ENCODE data around the gene USP33. TPM values are rescaled to one million over a fixed set of nuclear protein-coding genes. Genes with fewer than 3 reads are reported as not detected.
A peak's percentile ranks its signal among the peaks of the same experiment; 100 is the strongest.

USP33 gene
- total and polyA plus RNA-seq, 9 of the 15 experiments (the other 6 are each of a cell fraction or from before 2014, with no cell fraction given), result 22.4 to 83.5 (median 44.7) TPM

- TF ChIP-seq ZBTB11 (CRISPR knock-in tag; IDR thresholded peaks at IDR 0.05) (peak in 2 of 3 experiments; percentile 77 to 96; a peak in 4 of 6 replicates), ZSCAN32 (CRISPR knock-in tag; IDR thresholded peaks at IDR 0.05) (no peak), ZNF174 (CRISPR knock-in tag; IDR thresholded peaks at IDR 0.05) (no peak), JUND (IDR thresholded peaks at IDR 0.05; ENCODE audit: borderline replicate concordance, low read depth, low read length) (peak; percentile 20; the same call in 1 of the 2 replicates), JUND (tag; IDR thresholded peaks at IDR 0.05; ENCODE audit: borderline replicate concordance, low read depth, low read length) (no peak), KDM2B (CRISPR knock-in tag; IDR thresholded peaks at IDR 0.05) (0 out of 2 replicates have a peak, but pooled peaks have one; percentile 25), TAL1 (IDR thresholded peaks at IDR 0.05) (no peak), RBM39 (optimal IDR thresholded peaks at IDR 0.05; ENCODE audit: low read depth, low read length) (no peak), PBX2 (CRISPR knock-in tag; IDR thresholded peaks at IDR 0.05; ENCODE audit: low read depth) (no peak), PBX2 (tag; conservative IDR thresholded peaks at IDR 0.05; ENCODE audit: low read depth) (no peak), ILF3 (IDR thresholded peaks at IDR 0.05; ENCODE audit: borderline replicate concordance) (no peak), MTF1 (CRISPR knock-in tag; IDR thresholded peaks at IDR 0.05; ENCODE audit: borderline replicate concordance) (no peak), ZNF76 (CRISPR knock-in tag; IDR thresholded peaks at IDR 0.05; ENCODE audit: borderline replicate concordance) (no peak), KDM1A (IDR thresholded peaks at IDR 0.05) (no peak), ZNF3 (CRISPR knock-in tag; IDR thresholded peaks at IDR 0.05) (no peak)
- TF ChIP-seq, protein P1, sequence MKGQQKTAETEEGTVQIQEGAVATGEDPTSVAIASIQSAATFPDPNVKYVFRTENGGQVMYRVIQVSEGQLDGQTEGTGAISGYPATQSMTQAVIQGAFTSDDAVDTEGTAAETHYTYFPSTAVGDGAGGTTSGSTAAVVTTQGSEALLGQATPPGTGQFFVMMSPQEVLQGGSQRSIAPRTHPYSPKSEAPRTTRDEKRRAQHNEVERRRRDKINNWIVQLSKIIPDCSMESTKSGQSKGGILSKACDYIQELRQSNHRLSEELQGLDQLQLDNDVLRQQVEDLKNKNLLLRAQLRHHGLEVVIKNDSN (CRISPR knock-in tag; IDR thresholded peaks at IDR 0.05), result no peak
- TF ChIP-seq, protein P2, sequence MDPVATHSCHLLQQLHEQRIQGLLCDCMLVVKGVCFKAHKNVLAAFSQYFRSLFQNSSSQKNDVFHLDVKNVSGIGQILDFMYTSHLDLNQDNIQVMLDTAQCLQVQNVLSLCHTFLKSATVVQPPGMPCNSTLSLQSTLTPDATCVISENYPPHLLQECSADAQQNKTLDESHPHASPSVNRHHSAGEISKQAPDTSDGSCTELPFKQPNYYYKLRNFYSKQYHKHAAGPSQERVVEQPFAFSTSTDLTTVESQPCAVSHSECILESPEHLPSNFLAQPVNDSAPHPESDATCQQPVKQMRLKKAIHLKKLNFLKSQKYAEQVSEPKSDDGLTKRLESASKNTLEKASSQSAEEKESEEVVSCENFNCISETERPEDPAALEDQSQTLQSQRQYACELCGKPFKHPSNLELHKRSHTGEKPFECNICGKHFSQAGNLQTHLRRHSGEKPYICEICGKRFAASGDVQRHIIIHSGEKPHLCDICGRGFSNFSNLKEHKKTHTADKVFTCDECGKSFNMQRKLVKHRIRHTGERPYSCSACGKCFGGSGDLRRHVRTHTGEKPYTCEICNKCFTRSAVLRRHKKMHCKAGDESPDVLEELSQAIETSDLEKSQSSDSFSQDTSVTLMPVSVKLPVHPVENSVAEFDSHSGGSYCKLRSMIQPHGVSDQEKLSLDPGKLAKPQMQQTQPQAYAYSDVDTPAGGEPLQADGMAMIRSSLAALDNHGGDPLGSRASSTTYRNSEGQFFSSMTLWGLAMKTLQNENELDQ (CRISPR knock-in tag; IDR thresholded peaks at IDR 0.05; ENCODE audit: borderline replicate concordance), result no peak
These were observed at the start of gene USP33 (continued) for GRCh38 chr1:77759071-77760028.
